ENCODE data around the gene SMARCC1.

DNA sequence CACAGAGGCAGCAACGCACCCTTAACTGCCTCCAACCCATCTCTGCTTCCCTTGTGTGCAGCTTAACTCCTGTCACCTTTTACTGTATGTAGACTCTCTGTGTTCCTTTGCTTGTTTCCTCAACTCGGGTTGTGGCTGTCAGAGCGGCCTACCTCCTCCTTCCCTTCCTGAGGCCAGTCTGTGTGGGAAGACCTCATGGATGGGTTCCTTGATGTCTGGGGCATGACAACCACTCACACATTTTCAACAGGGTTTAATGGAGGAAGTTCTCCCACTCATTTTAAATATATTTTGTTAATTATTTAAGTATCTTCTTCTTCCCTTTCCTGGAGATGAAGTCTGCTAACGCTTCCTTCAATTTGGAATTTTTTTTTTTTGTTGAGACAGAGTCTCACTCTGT, 201.2 kb downstream of the SMARCC1 start:
- TF ChIP-seq CTCF (IDR thresholded peaks at IDR 0.05) = no peak
- TF ChIP-seq POLR2AphosphoS5 (IDR thresholded peaks at IDR 0.05) = no peak
